ENCODE data around the gene HIF3A.
"Not testable (repeated sequence)": the region's sequence is repeated elsewhere in the genome, so short reads cannot be mapped to it uniquely, and the experiment has no call there.

Gene HIF3A

GRCh38 chr19:46296722-46297461 lies at the start of gene HIF3A:
Gene HIF3A (plus strand): TSS chr19:46297042. CDS start chr19:46297077, 35 bp downstream.
- peak in 2 of 3 experiments; percentile 35 to 63 for DNase-seq

DNA sequence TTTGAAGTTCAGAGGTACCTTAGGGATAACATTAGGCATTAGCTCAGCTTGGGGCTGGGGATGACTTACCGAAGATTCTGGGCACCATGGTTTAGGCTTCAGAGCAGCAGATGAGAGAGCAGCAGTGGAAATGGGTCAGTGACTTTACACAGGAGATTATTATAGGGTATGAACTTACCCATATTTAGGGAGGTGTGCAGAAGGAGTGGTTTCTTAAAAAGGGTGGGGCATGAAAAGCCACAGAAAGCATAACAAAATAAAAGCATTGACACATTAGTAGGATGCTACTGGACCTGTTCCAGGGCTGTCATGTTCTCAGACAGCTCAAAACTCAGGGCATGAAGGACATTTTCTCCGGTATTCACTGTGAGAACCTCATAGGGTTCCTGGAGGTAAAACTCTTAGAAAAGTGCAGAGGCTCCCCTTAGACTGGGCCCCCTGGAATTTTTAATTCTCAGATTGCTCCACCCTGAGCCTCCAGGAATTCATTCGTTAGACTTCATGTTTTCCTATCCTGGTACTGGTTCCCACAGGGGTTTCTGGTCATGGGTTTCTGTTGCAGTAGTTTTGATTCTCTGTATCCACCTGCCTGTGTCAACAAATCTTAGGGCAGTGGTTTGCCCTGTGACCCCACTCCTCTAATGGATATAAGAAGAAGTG lies 46.6 kb upstream of the HIF3A start:
- no peak for DNase-seq

- DNase-seq, result no peak
Observed at GRCh38 chr19:46251416-46251815, 45.4 kb upstream of the HIF3A start.

- no peak for DNase-seq
Observed at GRCh38 chr19:46254776-46255175, 42.1 kb upstream of the HIF3A start.

GRCh38 chr19:46256855-46257254 lies 40.0 kb upstream of the HIF3A start:
- no peak for DNase-seq

DNA sequence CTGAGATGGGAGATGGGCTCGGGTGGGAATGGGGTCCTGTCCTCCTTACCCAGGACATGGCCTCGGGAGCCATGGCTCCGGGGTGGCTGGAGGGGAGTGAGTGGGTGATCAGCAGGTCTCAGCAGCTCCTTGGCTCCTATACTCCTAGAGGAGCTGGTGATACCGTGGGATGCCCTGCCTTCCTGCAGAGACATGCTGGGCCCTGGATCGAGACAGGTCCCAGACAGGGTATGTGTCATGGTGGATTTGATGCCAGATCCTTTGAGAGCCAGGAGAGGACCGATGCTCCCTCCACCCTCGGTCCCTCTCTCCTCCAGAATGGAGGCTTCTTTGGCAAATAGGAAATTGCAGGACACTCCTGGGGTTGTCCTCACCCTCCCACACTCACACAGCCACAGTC lies 35.3 kb upstream of the HIF3A start:
- DNase-seq, result not testable (repeated sequence)

- DNase-seq, result peak in 2 of 3 experiments; percentile 26 to 76
Observed at GRCh38 chr19:46262684-46263296, 34.1 kb upstream of the HIF3A start.

GRCh38 chr19:46264801-46265200 lies 32.0 kb upstream of the HIF3A start:
- not testable (repeated sequence) for DNase-seq

GRCh38 chr19:46265217-46265828 lies 31.5 kb upstream of the HIF3A start:
- peak; percentile 67 to 91 (median 84) for DNase-seq

GRCh38 chr19:46269101-46269500 lies 27.7 kb upstream of the HIF3A start:
- no peak for DNase-seq

- DNase-seq, result no peak
Observed at GRCh38 chr19:46270521-46271256, 26.2 kb upstream of the HIF3A start.

DNA sequence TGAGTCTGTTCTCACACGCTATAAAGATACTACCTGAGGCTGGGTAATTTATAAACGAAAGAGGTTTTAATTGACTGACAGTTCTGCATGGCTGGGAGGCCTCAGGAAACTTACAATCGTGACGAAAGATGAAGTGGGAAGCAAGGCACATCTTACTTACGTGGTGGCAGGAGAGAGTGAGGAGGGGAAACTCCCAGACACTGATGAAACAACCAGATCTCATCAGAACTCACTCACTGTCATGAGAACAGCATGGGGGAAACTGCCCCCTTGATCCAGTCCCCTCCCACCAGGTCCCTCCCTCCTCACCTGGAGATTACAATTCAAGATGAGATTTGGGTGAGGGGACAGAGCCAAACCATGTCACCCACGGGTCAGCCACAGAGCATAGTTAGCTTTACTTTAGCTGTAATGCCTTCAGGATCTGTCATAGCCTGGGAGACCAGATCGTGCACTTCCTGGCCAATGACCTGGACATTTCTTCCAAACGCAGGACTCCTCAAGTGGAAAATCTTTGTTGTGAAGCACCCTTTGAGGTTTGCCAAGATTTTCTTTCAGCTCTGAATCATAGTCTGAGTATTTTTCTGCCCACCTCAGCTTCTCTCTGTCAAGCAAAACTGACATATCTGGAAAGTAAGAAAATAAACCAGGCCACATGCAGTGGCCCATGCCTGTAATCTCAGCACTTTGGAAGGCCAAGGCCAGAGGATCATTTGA lies 25.2 kb upstream of the HIF3A start:
- no peak for DNase-seq

DNA sequence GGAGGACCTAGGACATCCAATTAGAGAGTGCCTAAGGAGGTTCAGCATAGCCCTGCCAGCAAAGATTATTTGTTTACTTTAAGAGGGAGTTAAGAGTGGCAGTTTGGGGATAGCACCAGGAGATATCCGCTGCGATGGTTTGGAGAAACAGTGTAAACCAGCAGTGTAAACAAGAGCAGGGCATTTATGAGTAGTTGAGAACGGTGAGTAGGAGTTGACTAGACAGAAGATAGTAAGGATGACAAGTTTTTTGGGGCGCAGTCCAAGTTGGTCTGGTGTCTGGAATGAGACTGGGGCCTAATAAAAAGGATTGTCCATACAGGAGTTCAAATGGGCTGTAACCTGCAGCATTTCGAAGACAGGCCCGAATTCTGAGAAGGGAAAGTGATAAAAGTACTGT lies 22.9 kb upstream of the HIF3A start:
- DNase-seq, result not testable (repeated sequence)

- no peak for DNase-seq
Observed at GRCh38 chr19:46279177-46279576, 17.7 kb upstream of the HIF3A start.

- DNase-seq, result no peak
Observed at GRCh38 chr19:46283771-46284170, 13.1 kb upstream of the HIF3A start.

- no peak for DNase-seq
Observed at GRCh38 chr19:46284635-46285034, 12.2 kb upstream of the HIF3A start.

DNA sequence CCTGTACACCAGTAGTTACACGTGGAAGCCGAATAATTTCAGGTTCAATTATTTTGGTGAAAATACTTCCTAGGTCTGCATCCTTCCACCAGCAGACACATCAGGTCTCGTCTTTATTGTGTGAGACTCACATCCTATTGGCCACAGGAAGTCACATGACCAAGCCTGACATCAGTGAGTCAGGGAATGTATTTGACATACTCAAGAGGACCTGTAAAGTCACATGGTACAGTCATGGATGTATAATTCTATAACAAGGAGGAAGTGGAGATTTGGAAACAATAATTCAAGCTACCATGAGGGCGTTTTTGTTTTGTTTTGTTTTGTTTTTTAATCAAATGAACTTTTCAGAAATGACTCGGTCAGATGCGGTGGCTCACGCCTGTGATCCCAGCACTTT lies 9.3 kb upstream of the HIF3A start:
- peak in 1 of 3 experiments; percentile 2 for DNase-seq

DNA sequence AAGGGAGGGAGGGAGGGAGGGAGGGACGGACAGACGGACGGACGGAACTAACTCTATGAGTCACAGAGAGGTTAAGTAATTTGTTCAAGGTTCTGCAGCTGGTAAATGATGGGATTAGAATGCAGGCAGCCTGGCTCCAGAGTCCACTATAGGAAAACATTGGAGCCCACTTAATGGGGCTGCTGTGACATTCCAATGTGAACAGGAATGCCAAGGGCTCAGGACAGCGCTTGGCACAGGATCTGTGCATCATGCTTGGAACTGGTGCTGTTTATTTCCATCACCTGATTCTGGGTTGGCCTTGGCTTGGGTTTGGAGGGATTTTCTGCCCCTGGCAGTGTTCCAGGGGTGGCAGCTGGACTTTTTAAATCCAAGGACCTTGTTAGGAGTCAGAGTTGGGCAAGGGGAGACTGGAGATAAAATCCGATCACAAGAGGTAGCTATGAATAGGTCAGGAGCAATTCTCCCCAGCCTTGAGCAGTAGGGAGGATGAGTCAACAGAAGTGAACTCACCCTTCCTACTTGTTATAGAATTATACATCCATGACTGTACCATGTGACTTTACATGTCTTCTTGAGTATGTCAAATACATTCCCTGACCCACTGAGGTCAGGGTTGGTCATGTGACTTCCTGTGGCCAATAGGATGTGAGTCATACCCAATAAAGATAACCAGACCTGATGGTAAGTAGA lies 7.8 kb upstream of the HIF3A start:
- no peak for DNase-seq

DNA sequence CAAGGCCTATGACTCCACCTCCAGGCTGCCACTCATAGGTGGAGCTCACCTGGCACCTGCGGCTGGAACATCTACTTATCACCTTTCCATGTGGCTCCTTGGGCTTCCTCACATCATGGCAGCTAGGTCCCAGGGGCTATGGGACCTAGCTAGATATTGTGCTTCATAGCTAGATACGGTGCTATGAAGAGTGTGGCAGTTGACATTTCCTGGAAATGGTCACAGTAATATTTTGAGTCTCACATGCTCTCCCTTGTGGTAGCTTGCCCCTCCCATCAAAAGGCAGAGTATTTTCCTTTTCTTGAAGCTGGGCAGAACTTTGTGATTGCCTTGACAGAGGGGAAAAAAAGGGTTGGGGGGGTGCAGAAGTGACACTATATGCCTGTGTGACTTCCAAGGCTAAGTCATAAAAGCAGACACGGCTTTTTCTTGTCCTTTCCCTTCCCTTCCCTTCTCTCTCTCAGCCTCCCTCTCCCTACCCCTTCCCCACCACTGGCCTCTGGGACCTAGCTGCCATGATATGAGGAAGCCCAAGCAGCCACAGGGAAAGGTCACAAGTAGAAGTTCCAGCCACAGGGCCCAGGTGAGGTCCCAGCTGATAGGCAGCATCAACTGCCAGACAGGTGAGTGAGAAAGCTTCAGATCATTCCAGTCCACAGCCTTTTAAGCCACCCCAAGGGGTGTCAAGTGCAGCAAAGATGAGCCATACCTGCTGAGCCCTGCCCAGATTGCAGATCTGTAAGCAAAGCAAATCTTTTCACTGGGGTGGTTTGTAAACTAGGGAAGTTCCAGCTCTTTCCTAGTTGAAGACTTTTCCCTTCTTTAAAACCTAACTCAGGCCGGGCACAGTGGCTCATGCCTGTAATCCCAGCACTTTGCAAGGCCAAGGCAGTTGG lies 6.9 kb upstream of the HIF3A start:
- no peak for DNase-seq

DNA sequence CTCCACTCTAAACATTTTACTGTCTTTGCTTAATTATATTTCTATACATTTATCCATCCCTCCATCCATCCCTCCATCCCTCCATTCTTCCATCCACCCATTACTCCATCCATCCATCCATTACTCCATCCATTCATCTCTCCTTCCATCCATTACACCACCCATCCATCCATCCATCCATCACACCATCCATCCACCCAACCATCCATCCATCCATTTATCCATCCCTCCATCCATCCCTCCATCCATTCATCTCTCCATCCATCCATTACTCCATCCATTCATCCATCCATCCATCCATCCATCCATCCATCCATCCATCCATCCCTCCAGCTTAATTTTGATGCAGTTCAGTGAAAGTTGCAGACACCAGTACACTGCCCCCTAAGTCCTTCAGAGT lies 5.0 kb upstream of the HIF3A start:
- no peak for DNase-seq
